HEK293 (cell line): Measurements from ENCODE around the gene GPHN.

Experiments
- CTCF ChIP-seq: fragments of 450-650 bp; formaldehyde crosslinking; IDR thresholded peaks from 2 replicates; pipeline ENCODE4 v1.5.1; 2016; ENCODE audit warnings: missing biosample characterization, missing genetic modification characterization
- PATZ1 ChIP-seq: fragments of 450-650 bp; formaldehyde crosslinking; IDR thresholded peaks from 2 replicates; pipeline ENCODE4 v1.5.1; 2016; ENCODE audit warnings: missing biosample characterization, missing genetic modification characterization
- SP2 ChIP-seq: fragments of 450-650 bp; formaldehyde crosslinking; IDR thresholded peaks from 2 replicates; pipeline ENCODE4 v1.5.1; 2016; ENCODE audit warnings: missing biosample characterization, missing genetic modification characterization
- ZBTB10 ChIP-seq: fragments of 450-650 bp; formaldehyde crosslinking; IDR thresholded peaks from 2 replicates; pipeline ENCODE4 v1.5.1; 2016; ENCODE audit warnings: missing biosample characterization, missing genetic modification characterization
- ZBTB11 ChIP-seq: fragments of 450-650 bp; formaldehyde crosslinking; conservative IDR thresholded peaks from 2 replicates; pipeline ENCODE4 v1.5.1; 2016; ENCODE audit warnings: low read depth, missing biosample characterization, missing genetic modification characterization
- ZBTB20 ChIP-seq: fragments of 450-650 bp; formaldehyde crosslinking; IDR thresholded peaks from 2 replicates; pipeline ENCODE4 v1.5.1; 2016; ENCODE audit warnings: missing biosample characterization, missing genetic modification characterization
- ZBTB21 ChIP-seq: fragments of 450-650 bp; formaldehyde crosslinking; IDR thresholded peaks from 2 replicates; pipeline ENCODE4 v1.5.1; 2017; ENCODE audit warnings: missing biosample characterization, missing genetic modification characterization
- ZBTB7A ChIP-seq: fragments of 450-650 bp; formaldehyde crosslinking; IDR thresholded peaks from 2 replicates; pipeline ENCODE4 v1.5.1; 2016; ENCODE audit warnings: low read depth, missing biosample characterization, missing genetic modification characterization
- ZNF280C ChIP-seq: fragments of 450-650 bp; formaldehyde crosslinking; IDR thresholded peaks from 2 replicates; pipeline ENCODE4 v1.5.1; 2016; ENCODE audit warnings: missing biosample characterization, missing genetic modification characterization
- ZNF324 ChIP-seq: fragments of 450-650 bp; formaldehyde crosslinking; IDR thresholded peaks from 2 replicates; pipeline ENCODE4 v1.5.1; 2016; ENCODE audit warnings: missing biosample characterization, missing genetic modification characterization
- ZNF561 ChIP-seq: fragments of 450-650 bp; IDR thresholded peaks from 2 replicates; pipeline ENCODE4 v1.5.1; 2018; ENCODE audit warnings: missing biosample characterization, missing genetic modification characterization, borderline replicate concordance

- TF ChIP-seq ZNF280C (tag by site-specific recombination) (no peak), ZBTB21 (tag by site-specific recombination) (no peak), PATZ1 (tag by site-specific recombination) (no peak), SP2 (no peak), ZNF561 (tag by site-specific recombination) (no peak), ZBTB7A (tag by site-specific recombination) (no peak), ZNF324 (tag by site-specific recombination) (no peak), ZBTB20 (tag by site-specific recombination) (no peak), CTCF (tag by site-specific recombination) (no peak), ZBTB11 (tag by site-specific recombination) (no peak), ZBTB10 (tag by site-specific recombination) (no peak)
These were observed 135.4 kb downstream of the GPHN start for GRCh38 chr14:66643344-66643743.
